Cerebellar nuclear complex (tissue), 1 donor: ENCODE data around the gene PPP2R5D.

Experiments
- DNase-seq, 2 experiments: peaks; one replicate each; lab custom pipeline; 2025; lab: John Stamatoyannopoulos, UW

PPP2R5D gene

DNA sequence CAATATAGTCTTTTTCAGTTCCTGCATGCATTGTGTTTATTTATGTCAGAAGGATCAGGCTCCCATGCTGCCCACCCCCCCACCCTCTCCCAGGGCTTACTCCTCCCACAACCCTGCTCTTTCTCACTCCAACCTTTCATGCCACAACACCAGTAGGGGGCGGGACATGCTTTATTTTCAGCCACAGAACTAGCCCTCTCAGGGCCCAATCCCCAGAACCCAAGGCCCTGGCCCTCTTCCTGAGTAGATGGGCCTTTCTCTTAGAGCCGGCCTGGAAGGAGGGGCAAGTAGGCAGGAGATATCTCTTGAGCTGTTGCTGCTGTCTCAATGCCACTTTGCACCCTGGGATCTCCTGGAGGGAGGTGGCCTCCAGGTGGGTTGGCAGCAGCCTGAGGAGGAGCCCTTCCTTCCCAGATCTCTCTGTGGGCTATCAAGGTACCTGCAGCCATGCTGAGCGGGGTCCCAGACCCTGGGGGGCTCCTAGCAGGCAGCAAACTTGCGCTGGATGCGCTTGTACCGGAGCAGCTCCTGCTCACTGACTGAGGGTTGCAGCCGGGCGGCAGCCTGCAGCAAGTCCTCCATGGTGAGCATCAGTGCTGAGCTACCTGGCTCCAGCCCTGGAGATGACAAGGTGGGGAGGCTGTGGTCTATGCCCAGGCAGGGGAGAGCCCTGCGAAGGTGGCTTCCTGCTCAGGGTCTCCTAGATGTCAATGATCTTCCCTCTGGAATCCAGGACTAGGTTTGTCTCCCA is 20.3 kb upstream of the PPP2R5D start:
- no peak for DNase-seq

DNA sequence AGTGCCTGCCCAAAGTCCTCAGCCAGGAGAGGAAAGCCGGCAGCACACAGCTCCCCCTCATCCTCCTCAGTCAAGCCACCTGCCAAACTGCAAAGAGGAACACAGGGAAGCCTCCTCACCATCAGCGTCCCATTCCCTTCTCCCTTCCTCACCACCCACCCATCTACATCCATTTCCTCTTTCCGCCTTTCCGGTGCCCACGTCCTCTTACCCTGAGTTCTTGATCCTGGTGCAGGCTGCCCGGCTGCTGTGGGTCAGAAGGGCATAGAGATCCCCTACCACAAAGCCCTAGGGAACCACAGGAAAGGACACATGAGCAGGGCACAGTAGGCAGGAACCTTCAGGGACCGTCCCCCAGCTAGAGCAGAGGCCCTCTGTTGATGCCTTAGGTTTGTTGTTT is 17.8 kb upstream of the PPP2R5D start:
- DNase-seq = no peak

DNA sequence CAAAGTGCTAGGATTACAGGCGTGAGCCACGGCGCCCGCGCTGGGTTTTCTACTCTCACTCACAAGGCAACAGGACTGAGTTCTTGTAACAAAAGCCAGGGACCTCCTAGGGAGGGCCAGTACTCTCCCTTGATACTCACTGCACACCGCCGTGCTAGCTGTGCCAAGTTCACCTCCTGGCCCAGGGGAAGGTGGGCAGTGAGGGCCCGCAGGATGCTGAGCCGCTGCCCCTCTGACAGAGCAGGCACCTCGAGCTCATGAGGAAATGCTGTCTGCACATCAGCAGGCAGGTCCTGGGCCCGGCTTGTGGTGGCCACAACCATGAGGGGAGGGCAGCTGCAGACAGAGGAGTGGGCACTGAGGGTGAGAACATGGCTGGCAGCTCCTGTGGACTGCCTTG is 17.1 kb upstream of the PPP2R5D start:
- DNase-seq = no peak

DNA sequence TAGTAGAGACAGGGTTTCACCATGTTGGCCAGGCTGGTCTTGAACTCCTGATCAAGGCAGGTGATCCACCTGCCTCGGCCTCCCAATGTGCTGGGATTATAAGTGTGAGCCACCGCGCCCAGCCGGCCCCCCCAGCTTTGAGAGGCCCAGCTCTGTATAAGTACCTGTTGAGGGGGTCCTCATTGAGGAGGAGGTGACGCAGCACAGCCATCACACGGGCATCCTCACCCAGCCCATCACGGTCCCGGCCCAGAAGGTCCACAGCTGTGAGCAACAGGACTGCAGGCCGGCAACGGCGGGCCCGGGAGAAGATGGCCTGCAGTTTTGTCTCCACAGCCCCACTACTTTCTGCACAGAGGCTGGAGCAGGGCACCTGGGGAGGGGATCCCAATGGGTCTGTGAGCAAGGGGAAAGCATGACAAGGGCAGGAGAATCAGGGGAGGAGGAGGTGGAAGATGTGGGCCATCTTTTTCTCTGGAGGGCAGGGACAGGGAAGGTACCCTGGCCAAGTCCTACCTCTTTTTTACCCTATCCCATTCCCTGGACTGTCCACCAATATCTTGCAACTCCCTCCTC is 16.2 kb upstream of the PPP2R5D start:
- no peak for DNase-seq

DNA sequence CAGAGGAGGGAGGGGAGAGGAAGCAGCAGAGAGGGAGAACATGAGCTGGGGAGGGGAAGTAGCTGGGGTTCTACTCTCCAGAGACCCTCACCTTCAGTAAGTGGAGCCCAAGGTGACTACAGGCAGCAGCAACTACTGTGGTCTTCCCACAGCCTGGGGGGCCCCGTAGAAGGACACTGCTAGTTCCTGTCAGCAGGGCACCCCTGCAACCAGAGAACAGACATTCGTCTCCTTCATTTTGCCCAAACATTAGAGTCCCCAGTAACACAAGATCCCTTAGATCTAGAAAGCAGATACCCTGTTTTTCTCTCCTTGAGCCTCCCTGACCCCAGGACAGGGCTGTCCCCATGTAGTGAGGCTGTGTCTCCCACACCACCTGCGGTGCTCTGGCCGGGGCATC is 15.6 kb upstream of the PPP2R5D start:
- DNase-seq = no peak

DNA sequence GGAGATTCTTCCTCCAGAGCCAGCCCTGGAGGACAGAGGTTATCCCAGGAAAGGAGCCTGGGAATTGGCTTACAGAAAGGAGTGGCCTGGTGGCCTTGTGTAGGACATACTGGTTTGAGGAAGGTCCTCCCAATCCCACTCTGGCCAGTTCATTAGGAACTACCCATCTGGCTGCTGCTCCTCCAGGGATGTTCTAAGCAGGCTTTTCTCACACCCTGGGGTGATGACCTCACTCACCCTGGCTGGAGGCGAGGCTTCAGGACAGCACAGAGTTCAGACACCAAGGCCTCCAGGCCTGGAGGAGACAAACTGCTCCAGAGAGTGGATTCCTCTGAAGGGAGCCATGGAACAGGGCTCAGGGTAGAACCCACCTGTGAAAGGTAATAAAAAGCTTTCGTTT is 14.9 kb upstream of the PPP2R5D start:
- DNase-seq = no peak

DNA sequence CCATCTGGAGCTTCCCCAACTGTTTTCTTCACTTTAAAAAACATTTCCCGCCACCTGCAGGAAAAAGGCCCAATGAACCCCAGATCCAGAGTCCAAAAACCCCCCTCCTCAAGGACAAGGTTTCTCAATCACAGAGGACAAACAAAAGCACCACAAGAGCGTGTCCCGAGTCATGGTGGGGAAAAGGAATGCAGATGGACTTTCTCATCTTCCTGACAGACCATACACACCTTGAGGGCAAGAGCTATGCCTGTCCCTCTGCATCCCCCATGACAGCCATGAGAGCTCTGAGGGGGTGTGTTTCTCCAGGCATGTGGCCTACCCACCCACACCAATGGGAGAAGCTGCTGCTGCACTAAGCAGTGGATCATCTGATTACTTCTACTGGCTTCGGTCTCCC is 14.4 kb upstream of the PPP2R5D start:
- no peak for DNase-seq

DNA sequence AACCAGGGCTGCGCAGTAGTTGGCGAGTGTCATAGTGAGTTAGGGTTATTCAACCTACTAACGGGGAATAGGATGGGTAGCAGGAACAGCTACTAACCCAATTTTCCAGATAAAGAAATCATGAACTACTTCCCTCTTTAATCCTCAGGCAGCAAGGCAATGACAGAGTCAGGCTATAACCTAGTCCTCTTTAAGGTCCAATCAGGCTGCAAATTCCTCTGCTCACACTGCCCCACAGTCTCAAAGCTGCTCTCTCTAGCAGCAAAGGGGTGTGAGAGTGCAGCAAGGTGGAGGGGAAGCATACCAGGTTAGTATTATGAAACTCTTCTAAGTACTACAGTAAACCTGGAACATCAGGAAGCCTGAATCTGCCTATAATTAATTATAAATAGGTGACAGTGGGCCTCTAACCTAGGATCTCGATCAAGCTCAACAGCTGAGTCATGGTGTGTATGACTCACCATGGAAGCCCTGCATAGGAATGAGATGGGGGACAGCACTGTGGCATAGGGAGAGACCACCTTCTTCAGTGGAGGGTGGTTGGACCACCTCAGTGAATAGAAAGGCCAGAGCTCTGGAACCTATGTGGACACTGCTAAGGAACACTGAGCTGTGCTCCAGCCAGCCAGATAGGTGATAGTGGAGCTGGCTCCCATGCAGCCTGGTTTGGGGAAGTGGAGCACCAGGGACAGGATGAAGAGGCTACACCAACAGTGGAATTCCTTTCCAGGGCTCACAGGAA is 13.3 kb upstream of the PPP2R5D start:
- DNase-seq = no peak

DNA sequence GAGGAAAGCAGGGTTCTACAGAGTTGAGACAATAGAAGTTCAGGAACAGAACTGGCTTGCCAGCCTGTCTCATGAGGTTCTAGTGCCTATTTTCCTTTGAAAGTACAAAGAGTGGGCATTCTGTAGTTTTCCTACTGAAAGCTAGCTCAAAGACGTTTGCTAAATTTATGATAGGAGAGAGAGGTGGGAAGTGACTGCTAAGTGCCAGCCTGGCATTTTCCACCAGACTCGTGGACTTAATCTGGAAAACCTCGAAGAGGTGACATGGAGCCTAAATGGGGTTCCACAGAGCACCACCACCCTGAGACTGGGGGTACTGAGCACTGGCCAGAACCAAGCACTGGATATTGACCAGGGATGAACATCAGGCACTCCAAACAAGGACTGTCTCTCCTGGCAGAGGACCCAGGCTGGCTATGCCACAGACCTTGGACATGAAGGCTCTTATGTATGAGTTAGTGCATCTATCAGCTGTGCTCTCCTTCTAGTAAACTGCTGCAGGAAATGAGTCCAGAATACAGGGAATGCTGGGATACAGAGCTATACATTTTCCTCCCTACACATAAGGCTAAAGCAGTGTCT is 12.5 kb upstream of the PPP2R5D start:
- DNase-seq = no peak

DNA sequence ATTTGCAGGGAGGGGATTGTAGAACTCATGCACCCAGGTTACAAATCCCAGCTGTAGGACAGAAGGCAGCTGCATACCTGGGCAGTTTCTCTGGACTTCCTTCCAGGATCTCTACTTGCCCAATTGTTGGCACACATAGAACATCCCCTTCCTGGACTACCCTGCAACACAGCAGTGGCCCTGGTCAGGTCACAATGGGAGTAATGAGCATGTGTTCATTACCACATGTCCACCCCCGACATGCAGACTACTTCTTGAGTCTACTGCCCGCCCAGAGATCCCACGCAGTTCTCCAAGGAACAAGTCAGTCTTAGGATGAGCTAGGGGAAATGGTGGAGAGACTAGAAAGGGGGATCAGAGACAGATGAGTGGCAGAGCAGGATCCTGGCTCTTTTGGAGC is 10.4 kb upstream of the PPP2R5D start:
- DNase-seq = no peak

DNA sequence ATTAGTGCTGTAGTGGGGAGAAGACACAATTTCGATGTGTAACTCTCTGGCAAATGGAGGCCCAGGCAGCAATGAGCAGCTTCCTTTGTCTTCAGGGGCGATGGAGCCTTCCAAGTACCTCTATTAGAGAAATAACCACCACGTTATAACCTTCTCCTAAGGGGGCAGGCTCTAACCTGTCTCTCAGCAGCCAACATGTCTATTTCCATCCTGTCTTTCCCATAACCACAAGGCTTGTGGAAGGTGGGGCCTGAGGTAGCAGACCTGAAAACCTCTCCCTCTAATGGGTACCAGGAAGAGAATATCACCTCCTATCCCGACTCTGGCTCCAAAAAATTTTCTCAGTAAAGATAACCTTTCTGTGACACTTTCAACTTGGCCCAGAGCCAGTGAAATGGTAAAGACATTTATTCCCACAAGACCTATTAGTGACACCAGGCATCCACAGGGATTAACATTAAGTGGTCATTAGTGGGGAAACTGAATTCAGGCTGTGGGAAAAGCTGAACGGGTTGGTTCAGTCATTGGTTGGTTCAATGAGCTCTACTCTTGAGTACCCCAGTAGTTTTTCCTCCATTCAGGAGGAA is 9.4 kb upstream of the PPP2R5D start:
- DNase-seq = no peak

DNA sequence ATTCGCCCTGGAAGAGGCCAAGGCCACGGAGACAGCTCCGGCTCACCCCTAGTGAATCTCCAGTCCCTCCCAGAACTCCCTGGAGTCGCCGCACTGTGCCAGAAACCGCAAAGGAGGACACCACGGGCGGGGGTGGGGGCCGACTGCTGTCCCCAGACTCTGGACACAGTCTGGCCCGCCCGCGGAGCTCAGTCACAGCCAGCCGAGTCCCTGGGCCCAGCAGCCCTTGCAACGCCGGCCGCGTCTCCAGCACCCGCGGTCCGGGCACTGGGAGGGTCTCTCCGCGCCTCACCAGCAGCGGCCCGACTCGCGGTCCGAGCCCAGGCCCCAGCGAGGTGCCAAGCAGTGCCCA is 5.9 kb upstream of the PPP2R5D start:
- DNase-seq = no peak

DNA sequence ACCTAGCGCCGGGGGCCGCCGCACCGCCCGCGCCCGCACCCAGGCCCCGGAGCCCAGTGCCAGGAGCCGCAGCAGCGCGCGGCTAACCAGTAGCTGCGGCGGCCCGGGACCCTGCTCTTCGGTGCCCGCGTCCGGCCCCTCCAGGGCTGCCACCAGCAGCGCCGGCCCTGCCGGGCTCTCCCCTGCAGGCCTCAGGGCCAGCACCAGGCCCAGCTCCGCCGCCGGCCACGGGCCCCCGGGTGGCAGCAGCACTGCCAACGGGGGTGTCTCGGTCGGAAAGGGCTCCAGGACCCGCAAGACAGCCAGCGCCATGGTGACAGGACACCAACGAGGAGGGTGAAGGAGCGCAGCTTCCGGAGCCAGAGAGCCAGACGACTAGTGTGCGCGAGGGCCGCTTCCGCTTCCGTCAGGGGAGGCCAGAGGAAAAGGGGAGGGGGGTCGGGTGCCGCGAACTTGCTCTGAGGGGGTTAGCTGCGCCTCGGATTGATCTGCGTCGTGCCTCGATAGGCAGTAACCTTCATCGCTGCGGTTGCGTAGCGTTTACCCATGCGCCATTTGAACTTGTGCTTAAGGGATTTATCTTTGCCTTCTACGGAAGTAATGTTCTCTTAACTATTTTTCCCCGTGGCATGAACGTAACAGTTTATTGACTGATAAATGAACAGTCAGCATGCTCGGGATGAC is 5.4 kb upstream of the PPP2R5D start, which contains the start of gene PEX6:
PEX6 (minus strand) TSS at position 343 of the 684 bp plus-strand sequence; CDS start at position 312, 31 bp downstream.
- peak in 1 of 2 experiments; percentile 64 for DNase-seq

DNA sequence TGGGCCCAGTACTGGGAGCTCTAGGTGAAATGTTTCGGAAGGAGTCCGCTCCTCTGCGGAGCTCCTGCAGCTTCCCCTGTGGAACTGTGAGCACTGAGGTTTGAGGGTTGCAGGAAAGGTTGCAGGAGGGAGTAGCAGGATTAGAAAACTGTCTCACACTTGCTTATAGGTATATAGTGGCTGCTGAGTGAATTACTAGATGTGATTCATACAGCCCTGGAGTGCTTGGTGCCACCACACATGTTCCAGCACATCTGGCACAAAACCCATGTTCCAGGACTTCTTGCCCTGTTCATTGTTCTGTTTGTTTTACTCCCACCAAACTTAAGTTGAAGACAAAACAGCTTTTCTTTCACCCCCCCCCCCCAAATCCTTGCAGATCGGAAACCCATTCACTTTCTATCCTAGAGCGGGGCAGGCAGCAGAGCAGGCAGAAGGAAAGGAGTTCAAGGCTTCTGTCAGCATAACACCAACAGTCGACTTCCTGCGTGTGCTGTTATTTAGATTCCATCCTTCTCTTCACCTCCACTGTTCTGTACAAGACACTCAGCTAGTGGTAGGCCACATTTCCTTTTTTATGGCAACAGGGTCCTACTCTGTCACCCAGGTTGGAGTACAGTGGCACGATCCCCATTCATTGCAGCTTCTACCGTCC is 4.7 kb upstream of the PPP2R5D start:
- no peak for DNase-seq

DNA sequence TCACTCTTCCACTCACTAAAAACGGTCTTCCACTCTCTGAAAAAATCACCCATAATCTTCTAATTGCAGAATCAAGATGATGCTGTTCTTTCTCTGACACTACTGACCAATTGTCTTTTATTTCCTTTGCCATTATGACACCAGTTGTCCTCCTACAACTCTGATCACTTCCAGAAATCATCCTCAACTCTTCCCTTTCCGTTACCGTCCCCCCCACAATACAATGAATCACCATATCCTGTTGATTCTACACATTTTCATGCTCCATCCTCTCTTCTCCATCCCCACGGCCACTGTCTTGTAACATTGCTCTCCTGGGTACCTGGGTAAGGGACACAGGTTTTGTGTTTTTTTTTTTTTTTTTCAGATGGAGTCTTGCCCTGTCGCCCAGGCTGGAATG is 2.5 kb upstream of the PPP2R5D start:
- DNase-seq = no peak

DNA sequence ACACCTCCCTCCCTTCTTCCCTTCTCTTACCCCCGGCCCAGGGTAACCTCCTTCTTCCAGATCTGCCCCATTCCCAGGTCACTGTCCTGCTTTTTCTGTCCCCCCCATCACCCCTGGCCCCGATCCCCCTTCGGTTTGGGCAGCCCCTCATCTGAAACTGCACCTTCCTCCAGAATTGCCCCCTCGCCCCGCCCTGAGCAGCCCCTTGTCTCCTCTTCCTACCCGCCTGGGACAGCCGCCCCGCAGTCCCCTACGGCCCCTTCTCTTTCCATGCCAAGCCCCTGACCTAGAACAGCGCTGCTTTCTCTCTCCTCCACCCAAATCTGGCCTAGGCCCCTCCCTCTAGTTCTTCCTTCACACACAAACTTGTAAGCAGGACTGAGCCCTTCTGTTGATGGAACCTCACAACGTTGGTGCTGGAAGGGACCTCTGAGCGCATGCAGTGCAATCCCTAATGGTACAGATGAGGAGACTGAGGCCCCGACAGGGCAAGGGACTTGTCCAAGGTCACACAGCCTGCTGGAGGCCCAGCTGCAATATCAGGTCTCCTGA is 630 bp downstream of the PPP2R5D start:
- DNase-seq = no peak

DNA sequence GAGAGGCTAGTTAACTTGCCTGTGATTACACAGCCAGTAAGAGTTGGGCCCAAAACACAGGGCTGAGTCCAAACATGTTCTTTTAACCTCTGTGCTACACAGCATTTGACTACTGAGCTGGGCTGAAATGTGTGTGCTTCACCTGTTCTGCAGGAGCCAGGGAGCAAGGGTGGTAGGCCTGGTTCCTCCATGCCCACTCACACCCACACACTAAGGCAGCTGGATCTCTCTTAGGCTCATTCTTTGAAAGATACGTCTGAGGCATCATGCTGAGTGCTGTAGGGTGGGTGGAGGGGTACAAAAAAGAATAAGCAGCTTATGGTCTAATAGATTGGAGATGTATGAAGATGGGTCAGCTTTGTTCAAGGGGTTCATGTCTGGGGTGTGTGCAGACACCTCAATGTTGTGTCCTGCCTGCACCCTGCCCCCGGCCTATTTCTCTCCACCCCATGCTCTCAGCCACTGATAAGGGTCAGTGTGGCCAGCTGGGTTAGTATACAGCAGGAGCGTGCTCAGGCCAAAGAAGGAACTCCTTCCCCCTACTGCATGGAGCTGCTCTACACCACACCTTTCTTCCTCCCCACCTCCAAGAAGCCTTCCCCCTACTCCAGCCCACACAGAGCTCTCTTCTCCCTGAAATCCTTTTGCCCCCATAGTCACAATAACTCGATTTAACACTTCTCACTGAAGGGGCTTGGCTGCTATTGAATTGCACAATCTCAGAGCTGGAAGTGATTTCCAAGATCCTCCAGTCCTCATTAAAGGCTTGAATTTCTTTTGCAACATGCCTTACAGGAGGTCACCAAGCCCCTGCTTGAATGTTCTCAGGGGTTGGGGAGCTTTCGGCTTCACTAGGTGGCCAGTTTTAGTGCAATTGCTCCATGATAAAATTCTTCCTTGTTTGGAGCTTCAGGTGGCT is 3.4 kb downstream of the PPP2R5D start:
- DNase-seq = no peak

DNA sequence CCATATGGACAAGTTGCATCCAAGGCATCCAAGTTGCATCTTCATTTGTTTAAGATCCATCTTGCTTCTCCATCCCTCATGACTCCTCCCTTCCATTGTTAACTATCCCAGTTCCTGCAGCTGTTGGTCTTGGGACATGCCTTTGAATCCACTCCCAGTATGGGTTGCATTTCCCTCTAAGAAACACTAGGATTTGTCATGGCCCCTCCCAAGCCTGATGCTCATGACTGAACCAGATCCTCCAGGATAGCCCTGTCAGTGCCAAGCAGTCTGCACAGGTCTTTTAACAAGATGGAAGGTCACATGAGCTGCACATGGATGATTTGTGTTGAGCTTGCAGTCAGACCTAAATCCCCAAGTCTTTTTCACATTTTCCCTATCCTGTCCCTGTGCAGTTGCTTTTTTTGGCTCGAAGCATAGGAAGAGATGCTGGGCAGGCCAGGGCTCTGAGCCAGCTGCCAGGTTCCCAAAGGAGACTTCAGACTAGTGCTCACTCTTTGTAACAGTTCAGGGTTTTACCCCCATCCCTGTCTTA is 4.2 kb downstream of the PPP2R5D start:
- no peak for DNase-seq

DNA sequence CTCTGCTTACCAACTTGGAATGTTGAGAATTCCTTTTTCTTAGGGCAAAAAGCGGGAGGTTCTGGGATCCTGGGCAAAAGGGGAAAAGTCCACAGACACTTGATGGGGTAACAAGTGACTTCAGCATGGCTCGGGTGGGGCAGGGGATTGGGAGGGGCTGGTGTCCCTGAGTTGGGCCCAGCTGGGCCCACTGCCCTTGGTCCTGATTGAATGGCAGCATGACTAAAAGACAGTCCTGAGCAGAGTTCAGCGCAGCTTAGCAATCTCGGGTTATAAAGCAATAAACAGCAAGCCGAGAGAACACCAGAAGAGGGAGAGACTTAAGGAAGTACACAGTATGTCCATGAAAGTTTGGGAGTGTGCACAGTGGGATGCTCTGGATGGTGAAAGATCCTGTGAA is 5.6 kb downstream of the PPP2R5D start:
- DNase-seq = no peak

DNA sequence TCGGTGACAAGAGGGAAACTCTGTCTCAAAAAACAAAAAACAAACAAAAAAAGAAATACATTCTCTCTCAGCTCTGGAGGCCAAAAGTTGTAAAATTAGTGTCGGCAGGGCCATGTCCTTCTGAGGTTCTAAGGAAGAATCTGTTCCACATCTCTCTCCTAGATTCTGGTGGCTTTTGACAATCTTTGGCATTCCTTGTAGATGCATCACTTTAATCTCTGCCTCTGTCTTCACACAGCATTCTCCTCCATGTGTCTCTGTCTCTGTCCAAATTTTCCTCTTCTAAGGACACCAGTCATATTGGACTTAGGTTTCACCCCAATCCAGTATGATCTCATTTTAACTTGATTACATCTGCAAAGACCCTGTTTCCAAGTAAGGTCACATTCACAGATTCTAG is 9.1 kb downstream of the PPP2R5D start:
- no peak for DNase-seq
